ENCODE results near the gene ZNF862. TPM values are rescaled to one million over a fixed set of nuclear protein-coding genes. Genes with fewer than 3 reads are reported as not detected.

Gene ZNF862
- polyA plus RNA-seq, 3 donors, result 17.9 to 27.8 (median 27.3) TPM

DNA sequence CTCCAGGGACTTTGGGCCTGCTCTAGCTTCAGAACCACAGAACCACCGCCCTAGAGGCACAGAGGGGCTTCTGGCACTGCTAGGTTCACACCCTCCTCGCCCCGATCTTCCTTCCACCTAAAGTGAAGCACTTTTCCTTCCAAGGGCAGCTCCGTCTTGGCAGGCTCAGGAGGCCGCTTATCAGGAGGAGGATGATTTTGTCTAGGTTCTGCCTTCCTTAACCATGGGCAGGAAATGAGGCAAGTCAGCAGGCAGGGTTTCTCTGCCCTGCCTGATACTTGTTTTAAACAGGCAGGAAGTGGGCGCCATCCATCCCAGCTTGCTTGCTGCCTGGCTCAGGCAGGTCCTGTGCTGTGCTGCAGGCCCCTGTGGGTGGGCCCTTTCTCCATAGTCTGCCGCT, 27.3 kb downstream of the ZNF862 start:
- no peak for DNase-seq

DNA sequence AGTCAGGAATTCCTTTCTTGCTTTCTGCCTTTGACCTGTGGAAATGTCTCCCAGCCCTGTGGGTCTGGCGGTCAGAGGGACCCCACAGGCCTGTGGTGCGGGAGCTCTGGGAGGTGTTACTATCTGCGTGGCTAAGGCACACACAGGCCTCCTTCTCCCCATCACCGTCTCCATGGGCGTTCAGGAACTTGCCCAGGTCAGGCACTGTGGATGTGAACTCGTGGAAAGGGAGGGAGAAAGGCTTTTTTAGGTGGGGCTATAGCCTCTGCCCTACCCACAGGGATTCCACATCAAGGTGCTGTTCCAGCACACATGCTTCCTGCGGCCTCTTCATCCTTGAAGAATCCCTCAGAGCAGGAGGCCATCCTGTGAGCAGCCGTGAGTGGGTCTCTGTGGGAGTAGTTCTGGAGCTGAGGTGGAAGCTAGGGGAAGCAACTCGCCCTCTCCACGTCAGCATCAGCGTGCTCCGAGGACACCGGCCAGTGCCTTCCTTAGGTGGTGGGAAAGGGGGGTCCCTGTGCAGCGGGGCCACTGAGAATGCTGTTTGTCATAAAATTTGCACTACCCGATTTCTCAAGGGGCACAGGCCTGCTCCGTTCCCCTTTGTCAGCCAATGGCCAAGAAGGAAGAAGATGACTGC, 28.1 kb downstream of the ZNF862 start:
- no peak for DNase-seq

DNA sequence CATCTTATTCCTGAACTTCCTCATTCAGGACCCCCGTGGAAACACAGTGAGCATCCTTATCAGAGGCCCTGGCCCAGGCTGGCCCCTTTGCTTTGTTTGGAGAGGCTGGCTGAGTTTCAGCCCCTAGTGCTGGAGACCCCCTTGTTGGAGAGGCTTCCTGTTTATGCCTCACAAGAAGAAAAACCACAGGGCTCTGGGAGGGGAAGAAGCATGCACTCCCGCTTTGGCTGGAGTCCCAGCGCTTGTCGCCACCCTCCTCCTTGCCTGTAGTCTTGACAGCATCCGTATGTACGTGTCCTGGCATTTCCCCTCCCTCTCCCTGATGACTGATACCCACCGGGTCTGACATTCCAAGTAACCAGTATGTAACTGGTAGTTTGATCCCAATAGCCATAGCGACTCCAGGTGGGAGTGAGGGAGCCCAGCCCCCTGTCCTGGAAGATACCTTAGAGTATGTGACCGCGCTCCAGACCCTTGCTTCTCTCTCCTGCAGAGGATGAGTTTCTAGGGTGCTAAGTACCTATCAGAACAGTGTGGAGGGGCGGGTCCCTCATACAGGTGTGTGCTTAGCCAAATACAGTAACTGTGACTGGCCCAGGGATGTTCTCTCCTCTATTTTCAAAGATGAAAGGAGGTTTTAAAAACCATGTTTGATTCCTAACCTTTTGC, 28.7 kb downstream of the ZNF862 start:
- no peak for DNase-seq

DNA sequence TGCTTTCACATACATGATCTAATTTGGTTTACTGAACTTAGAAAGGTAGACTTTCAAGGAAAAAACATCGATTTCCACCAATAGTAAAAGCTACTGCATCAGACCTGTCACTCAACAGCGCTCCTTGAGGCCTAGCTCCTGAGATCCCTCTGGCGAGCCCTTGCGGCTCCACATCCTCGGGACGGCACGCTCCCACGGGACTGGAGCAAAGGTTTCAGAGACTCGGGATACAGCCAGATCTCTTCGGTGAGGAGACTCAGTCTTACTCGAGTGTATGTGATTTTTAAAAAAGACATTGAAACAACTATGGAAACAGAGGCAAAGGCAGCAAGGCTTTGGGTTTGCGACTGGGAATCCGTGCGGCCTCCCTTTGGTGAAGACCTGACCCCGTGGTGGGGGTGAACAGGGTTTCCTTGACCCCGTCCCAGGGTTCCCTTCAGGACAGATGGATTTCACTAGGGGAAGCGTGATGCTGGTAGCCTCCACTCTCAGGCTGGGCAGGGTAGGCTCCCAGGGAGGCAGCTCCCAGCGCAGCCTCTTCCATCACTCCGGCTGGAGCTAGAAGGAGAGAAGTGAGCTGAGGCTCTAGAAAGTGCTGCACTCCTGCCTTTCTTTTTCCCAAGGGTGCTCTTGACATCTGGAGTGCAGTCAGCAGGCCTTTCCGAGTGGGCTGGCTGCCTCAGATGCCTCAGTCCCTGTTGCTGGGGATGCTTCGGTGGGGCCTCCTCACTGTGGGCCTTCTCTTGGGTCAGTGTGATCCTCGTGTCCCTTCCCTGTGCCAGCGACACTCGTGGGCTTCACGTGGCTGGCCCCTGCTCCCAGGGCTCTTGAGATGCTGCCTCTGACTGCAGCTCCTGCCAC, 29.8 kb downstream of the ZNF862 start:
- no peak for DNase-seq

DNA sequence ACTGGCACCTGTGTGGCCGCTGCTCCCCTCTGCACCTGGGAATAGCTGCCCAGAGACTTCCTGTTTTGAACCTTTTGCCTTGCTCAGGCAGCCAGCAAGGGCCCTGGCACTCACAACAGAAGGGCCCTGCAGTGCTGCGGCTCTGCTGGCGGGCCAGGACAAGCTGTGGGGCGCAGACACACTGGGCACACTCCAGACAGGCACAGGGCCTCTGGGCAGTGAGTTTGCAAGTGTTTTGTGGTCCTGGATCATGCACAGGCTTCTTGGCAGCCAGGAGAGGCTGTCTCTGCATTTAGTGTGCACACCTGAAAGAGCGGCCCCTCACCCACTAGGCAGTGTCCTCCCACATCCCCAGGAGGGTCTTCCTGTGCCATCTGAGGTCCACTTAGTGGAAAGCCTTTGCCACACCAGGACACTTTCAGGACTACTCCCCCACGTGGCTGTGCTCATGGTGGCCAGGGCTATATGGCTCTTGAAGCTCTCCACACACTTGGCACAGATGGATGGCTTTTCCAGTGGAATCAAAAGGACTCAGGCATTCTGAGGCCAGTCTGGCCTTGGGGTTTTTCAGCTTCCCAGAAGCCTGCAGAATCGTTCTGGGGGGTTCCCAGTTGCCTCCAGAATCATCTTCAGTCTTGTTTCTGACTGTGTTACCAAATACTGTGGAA, 30.6 kb downstream of the ZNF862 start:
- no peak for DNase-seq

DNA sequence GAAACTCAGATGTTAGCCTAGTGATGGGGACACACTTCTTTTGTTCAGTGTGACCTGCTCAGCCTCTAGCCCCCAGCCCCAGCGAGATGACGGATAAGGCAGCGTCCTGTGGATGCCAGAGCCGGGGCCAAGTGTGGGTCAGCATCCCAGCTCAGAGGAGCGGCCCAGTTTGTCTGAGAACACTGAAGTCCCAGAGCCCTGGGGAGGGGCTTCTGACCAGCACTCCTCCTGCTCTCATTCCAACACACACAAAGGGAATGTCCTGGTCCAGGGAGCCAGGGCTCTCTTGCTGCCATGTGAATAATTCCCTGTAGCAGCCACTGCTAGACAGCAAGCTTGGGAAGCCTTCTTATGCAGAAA, 31.1 kb downstream of the ZNF862 start:
- DNase-seq, result no peak

- no peak for DNase-seq
Measured at GRCh38 chr7:149869867-149870266, 31.7 kb downstream of the ZNF862 start.

- no peak for DNase-seq
Measured at GRCh38 chr7:149870274-149870673, 32.1 kb downstream of the ZNF862 start.

- no peak for DNase-seq
Measured at GRCh38 chr7:149870701-149871483, 32.7 kb downstream of the ZNF862 start.

DNA sequence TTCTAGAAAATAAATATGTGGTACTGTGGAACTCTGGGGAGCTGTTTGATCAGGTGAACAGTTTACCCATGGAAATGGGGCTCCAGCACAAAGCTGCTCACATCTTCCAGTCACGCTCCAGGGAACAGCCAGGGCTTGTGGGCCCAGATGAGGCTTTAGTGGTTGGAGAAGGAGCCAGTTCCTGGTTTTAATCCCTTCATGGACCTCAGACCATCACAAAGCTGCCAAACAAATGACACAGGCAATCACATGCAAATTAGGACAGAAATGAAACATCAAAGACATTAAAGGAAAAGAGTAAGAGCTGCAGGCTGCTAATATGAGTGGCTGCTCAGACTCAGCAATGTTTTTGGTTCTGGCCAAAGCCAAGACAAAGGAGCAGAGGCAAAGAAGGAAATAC, 33.4 kb downstream of the ZNF862 start:
- no peak for DNase-seq

GRCh38 chr7:149872419-149873073, 34.4 kb downstream of the ZNF862 start:
- DNase-seq, result peak; percentile 87

DNA sequence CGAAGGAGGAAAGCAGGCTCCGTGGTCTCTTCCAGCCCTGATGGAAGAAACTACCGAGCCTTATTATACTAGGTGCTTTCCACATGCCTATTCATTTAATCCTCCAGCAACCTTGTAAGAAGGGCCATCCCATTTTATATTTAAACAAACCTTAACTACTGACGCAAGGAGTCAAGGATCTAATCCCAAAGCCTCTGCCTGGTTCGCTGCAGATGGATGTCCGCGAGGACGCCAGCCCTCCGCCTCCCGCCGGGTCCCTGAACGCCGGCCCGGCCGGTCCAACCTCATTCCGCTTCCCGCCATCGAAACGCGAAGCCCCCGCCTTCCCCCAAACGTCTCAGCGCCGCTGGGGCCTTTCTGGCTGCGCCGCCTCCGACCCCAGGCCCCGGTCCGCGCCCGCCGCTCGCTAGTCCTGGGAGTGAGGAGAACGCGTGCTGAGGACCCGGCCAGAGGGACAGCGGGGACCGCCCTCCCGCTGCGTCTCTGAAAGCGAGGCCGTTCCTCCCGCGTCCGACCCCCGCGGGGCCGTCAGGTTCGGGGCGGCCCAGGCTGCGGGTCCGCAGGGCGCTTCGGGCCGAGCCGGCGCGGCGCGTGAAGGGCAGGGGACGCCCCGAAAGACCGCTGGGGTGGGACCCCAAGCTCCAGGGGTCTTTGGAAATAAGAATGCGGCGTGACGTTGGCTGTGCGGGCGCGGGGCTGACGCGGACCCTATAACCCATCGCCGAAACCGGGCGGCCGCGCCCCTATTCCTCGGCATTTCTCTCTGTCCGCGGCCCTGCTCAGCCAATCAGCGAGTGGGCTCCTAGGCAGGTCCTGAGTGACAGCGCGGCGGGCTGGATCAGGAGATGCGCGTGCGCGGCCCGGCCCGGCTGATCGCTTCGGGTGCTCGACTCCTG, 35.1 kb downstream of the ZNF862 start, which contains the start of gene ATP6V0E2:
Gene ATP6V0E2, plus strand, starts transcription at position 896 of the 896 bp plus-strand sequence. CDS start 97 bp downstream, outside the sequence.
- DNase-seq, result peak; percentile 93

DNA sequence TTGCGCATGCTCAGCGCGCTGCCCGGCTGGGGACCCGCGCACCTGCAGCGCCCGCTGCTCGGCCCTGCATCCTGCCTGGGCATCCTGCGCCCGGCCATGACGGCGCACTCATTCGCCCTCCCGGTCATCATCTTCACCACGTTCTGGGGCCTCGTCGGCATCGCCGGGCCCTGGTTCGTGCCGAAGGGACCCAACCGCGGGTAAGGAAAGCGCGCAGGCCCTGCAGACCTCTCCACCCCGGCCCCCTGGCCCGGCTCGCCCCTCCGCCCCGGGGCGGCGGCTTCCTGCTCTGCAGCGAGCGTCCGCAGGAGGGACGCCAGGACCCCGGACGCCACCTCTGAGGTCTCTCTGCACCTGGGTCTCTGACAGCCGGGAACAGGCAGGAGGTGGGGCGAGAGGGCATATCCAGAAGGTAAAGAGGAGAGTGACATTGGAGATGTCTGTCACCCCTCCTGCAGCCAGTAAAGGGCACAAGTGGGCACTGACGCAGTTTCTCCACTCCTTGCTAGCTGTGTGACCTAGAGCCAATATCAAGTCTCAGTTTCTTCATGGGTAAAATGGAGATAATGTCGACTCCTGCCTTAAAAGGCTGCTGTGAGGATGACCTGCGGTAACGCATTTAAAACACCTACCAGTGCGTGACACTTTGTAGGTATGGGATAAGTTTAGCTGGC, 35.9 kb downstream of the ZNF862 start:
- no peak for DNase-seq

GRCh38 chr7:149874644-149875028, 36.5 kb downstream of the ZNF862 start:
- DNase-seq, result no peak

GRCh38 chr7:149875396-149875795, 37.2 kb downstream of the ZNF862 start:
- DNase-seq, result no peak

GRCh38 chr7:149877890-149878522, 39.8 kb downstream of the ZNF862 start:
- no peak for DNase-seq

DNA sequence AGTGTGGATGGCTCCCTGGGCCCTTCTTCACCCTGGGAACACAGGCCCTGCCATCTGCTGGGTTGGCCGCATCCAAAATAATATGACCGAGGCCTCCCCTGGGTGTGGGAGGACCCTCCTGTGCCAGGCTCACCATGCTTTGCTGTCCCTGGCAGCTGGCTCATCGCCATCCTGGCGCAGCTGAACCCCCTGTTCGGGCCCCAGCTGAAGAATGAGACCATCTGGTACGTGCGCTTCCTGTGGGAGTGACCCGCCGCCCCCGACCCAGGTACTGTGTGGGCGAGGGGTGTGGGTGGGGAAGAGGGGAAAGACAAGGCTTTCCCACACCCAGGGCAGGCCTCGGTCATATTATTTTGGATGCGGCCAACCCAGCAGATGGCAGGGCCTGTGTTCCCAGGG, 40.3 kb downstream of the ZNF862 start:
- DNase-seq, result no peak

GRCh38 chr7:149879271-149879743, 41.1 kb downstream of the ZNF862 start:
- DNase-seq, result no peak
